NCI-H1048 (cell line): ENCODE results near the gene SMARCB1.

Experiments
- DNase-seq: peaks from one replicate; lab custom pipeline; 2025; lab: John Stamatoyannopoulos, UW

The SMARCB1 gene

DNA sequence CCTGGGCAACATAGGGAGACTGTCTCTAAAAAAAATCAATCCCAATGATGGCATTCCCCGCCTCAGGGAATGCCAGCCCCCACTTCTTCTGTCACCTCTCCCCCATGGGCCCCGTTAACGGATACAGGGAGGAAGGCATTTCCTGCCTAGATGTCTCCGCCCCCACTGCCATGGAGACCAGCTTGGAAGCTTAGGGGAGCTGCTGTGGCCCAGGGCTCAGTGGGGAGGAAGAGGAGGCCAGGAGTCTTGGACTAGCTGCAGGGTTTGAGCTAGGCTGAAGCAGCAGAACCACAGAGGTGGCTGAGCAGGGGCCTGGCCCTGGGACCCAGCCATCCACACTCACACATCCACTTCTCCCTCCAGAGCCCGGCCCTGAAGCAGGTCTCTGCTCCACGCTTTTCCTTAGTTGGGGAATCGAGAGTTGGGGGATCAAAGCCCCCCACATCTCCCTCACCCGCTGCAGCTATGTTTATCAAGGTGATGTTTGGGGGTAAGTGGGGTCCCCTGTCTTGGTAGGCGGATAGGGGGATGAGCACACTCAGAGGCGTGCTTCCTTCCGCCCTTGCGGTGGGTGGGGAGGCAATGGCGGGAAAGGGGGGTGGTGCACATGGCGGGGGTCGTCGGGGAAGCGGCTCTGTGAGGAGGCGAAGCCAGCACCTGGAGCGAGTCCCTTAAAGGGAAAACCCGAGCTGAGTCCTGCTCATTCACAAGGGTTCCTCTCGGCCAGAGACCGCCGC is 23.8 kb upstream of the SMARCB1 start, which contains the start of gene C22orf15:
Gene C22orf15, plus strand, starts transcription at position 149 of the 737 bp plus-strand sequence. Its CDS starts 317 bp downstream, at position 466.
- no peak for DNase-seq

DNA sequence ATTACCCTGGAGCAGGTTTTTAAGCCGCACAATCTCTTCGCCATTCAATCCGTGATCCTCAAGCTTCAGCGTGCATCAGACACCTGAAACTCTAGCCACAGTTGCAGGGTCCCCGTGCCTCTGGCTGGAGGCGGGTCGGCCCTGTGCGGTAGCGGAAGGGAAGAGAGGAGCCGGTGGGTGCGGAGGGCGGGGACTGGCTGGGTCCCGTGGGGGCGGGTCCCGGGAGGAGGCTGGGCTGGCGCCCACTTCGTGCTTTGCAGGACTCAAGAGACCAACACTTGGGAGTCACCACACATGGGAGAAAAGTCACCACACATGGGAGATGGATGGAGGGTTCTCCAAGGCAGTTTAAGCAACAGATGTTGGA is 23.2 kb upstream of the SMARCB1 start:
- no peak for DNase-seq

DNA sequence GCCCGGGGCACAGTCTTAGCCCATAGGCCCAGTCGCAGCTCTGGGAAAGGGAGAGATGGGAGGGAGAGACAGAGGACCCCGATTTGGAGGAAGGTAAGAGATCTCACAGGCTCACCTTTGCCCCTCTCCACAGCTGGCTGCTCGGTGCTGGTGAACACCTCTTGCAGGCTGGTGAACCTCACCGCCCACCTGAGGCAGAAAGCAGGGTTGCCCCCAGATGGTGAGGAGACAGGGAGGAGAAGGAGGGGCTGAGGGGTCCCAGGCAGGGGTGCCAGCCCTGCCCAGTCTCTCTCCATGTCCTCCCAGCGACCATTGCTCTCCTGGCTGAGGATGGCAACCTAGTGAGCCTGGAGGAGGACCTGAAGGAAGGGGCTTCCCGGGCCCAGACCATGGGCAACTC is 22.8 kb upstream of the SMARCB1 start:
- DNase-seq = no peak

DNA sequence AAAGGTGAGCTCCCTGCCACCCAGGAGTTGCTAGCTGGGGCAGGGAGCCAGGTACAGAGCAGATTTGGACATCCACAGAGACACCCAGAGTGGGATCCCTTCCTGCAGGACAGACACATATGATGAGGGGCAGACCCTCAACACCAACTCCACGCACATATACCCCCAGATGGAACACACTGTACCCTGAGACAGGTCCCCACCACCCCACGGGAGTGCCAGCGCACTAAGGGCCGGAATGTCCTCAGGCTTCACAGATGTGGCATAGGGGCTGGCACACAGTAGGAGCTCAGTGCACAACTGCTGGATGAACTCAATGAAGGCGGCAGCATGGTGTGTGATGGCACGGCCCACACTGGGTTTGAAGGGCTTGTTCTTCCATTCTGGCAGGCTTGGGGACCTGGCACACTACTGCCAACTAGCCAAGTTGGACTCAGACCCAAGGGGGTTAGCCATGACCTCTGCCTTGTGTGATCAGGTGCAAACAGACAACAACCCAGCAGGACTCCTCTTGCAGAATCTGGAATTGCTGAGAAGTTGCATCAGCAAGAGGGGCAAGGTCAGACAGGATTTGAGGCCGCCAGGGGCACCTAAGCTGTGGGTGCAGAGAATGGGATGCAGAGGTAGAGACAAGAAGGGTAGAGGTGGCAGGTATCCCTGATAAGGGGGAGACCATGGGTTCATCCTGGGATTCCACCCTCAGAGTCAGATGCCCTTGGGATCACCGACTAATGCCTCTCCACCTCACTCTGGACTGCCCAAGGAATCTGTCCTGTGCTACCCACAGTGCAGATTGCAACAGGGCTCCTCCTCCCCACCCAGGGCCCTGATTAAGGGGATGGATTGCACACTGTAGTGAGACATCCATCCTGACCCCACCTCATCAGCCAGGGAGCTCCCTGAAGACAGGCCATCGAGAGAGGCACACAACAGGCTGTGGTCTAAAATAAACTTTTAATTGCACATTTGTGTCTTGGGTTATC is 21.6 kb upstream of the SMARCB1 start:
- no peak for DNase-seq

DNA sequence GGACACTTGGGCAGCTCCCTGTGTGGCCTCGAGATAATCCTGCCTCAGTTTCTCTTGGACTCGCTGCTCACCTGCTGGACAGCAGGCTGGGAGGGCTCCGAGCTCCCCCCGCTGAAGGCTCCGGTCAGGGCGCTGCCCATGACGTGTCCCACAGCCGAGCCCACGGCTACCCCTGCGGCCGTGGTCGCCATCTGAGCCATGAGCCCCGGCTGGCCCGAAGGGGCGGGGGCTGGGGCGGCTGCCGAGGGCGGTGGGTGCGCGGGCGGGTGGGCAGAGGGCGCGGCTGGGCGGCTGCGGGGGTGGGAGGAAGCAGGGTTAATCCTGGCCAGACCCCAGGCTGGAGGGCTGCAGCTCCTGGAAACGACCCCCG is 19.5 kb upstream of the SMARCB1 start:
- DNase-seq = no peak

DNA sequence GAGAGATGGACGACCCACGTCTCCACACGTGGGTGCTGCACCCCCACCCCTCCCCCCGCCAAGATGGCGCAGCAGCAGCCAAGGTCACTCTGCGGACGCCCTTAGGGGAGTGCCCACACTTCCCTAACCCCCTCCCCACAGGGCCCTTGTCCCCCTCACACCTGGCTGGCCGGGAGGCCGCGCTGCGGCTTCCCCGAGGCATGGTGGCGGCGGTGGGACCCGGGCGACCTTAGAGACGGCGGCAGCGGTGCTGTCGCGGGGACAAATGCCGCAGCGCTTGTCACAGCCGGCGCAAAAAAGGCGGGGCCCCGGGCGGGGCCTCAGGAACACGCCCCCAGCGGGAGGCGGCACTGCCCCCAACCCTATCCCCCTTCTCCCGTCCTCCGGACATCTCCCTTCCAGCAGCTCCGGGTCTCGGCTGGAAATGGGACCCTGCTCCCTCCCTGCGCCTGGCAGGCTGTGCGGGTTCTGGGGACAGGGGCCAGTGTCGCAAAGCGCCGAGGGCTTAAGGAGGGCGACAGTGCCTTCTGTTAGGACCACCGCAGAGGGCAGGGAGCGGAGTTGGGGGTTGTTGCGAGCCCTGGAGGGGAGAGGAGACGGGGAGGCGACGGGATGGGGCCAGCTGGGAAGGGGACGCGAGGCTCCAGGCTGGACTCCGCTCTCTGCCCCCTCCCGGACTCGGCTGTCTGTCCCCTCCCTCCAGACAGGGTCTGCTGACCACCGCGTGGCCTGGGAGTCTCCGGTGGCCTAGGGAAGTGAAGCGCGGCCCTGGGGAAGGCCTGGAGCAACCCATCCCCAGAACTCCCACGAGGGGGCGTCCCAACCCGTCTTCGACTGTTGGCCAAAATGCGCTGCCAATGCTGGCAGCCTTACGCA is 18.9 kb upstream of the SMARCB1 start, which contains the start of gene CHCHD10:
Gene CHCHD10, minus strand, starts transcription at position 300 of the 876 bp plus-strand sequence. Its CDS starts 98 bp downstream, at position 202.
- DNase-seq = peak; percentile 41

DNA sequence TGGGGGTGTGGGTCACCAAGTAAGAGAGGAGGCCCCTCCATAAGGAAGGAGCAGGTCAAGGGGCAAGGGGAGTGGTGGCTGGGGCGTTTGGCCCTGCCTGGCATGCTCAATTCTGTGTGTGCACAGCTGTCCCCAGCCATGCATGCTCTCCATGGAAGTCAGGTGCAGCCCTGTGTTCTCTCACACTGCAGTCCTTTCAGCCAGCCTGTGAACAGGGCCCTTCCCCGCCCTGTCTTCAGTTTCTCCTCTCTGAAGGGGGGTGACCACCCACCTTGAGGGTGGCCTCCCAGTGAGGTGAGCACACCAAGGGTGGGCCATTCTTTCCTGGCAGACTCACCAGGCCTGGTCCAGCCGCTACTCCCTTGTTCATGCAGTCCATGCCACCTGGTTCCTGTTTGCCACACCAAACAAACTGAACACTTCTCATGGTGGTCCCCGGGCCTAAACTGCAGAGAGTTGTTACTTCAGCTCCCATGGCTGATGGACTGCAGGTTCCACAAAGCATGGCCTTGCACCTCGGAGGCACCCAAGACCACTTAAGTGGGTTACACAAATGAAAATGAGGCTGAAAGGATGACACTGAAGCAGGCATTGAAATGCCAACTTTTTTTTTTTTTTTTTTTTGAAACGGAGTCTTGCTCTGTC is 17.3 kb upstream of the SMARCB1 start:
- DNase-seq = no peak

DNA sequence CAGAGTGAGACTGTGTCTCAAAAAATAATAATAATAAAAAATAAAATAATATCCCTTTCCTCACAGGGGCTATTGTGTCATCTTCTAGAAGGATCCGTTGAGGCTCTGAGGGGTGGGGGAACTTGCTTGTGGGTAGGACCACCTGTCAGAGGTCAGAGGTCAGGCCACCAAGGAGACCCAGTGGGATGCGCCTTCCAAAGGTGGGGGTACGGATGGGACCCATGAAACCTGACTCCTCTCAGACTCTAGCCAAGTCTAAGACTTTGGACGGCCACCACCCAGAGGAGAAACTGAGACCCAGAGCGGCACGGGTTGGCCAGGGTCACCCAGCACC is 14.5 kb upstream of the SMARCB1 start:
- DNase-seq = no peak

DNA sequence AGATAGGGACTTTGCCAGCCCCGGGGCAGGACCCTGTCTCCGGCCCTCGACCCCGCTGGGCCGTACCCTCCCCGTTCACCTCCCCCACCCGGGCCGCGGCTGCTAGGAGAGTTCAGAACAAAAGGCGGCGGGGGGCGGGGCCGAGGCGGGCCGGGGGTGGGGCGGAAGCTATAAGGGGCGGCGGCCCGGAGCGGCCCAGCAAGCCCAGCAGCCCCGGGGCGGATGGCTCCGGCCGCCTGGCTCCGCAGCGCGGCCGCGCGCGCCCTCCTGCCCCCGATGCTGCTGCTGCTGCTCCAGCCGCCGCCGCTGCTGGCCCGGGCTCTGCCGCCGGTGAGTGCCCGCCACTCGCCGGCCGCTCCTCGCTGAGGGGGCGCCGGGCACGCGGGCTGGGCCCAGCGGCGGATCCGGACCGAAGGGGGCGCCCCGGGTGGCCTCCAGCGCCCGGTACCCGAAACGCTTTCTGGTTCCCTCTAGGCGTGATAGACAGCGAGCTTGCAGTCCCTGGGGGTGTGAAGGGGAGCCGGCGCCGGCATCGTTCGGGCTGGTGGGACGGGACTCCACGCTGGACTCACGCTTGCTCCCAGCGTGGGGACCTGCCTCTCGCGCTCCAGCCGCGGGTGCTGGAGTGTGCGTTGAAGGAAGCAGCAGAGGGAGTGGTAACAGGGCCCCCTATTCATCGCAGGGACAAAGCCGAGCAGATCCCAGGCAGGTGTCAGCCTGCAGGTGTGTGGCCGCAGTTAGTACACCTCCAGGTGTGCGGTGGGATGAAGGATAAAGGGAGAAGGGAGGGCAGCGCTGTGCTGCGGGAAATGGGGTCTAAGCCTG is 13.9 kb upstream of the SMARCB1 start, which contains the start of gene MMP11:
Gene MMP11, plus strand, starts transcription at position 201 of the 825 bp plus-strand sequence. Its CDS starts 22 bp downstream, at position 223.
- DNase-seq = no peak

DNA sequence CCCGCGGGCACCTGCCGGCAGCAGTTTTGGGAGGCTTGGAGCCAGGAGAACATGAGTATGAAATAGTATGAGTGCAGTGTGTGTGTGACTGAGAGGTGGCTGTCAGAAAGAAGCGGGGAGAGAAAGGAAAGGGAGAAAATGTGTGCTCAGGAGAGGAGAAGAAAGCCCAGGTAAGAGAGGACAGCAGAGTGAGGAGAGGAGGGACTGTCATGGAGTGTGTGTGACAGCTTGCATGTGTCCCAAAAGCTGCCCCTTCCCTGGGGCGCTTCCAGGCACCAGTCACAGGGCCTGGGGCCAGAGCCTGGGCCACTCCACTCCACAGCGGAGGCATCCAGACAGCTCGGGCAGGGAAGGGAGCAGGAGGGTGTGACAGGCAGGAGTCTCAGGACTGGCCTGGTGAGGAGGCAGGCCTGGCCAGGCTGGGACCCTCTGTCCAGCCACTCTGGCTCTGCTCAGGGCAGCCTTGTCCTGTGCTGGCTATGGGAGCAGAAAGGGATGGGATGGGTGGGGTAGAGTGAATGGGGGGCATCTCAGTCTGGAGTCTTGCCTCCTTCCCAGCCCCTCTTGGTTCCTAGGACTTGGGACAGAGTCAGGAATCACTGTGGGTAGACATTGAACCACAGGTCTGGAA is 13.2 kb upstream of the SMARCB1 start:
- no peak for DNase-seq

DNA sequence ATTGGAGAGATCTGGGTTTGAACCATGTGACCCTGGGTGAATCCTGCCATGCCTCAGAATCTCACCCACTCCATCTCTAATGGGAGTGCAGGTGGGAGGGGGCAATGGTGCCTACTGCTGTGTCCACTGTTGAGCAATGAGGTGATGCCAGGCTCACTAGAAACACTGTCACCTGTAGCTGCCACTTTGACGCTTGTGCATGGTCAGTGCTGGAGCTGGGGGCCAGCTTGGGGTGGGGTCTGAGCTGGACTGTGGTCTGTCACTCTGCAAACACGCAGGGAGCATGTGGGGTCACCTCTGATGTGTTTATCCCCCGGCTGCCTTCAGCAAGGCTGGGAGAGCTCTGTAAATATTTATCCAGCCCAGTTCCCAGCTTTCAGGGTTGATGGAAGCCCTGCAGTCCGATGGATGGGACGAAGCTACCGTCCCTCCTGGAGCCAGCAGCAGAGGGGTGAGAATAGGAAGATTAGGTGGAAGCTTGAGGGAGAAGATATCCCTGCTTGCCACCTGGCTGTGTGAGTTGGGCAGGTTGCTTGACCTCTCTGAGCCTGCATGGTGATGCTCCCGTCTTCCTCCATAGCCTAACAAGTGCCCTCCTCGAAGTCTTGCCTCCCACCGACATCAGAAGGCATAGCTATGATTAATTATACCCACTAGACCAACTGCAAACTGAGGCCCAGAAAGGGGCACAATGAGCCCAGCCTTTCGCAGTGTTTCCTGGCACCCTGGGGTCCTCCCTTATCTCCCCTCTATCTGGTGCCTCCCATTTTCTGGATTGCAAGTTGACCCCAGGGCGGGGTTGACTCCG is 12.4 kb upstream of the SMARCB1 start:
- no peak for DNase-seq

DNA sequence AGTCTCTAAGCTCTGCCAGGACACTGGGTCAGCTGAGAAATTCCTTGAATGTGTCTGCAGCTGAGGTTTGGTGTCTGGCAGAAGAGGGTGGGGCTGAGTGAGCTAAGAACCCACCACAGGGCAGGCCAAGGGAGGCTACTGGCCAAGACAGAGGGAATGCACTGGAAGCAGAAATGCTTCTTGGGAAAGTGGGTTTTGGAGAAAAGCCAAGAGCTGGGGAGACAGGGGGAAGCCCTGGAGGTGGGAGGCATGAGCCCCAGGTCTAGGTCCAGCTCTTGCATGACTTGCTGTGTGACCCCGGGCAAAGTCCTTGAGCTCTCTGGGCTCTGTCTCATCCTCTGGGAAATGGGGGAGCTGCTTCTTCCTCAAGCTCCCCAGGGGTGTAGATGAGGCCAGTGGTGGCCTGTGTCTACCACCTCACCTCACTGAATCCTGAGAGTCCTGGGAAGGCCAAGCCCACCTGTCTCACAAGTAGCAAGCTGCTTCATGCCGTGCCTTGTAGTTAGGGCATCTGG is 11.8 kb upstream of the SMARCB1 start:
- DNase-seq = no peak

DNA sequence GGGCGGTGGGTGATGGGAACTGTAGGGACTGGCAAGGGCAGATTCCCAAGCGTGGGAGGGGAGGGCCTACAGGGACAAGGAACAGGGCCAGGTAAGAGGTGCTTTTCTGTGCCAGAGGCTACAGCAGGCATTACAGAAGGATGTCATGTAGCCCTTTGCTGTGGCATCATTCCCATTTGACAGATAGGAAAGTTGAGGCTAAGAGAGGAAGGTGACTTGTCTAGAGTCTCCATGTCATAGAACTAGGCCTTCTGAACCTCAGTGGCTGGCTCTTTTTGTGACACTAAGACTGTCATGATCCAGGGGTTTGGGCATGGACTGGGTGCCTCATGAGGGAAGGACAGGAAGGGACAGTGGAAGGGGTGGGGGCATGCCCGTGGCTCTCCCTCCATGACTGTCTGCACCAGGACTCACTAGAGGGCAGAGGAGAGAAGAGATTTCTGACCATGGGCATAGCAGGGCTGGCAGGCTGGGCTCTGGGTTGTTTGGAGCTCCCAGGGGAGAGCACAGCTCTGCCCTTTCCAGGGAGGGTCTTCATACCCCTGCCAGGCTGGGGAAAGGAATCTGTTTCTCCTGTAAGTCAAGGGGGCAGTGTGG is 10.9 kb upstream of the SMARCB1 start:
- no peak for DNase-seq

DNA sequence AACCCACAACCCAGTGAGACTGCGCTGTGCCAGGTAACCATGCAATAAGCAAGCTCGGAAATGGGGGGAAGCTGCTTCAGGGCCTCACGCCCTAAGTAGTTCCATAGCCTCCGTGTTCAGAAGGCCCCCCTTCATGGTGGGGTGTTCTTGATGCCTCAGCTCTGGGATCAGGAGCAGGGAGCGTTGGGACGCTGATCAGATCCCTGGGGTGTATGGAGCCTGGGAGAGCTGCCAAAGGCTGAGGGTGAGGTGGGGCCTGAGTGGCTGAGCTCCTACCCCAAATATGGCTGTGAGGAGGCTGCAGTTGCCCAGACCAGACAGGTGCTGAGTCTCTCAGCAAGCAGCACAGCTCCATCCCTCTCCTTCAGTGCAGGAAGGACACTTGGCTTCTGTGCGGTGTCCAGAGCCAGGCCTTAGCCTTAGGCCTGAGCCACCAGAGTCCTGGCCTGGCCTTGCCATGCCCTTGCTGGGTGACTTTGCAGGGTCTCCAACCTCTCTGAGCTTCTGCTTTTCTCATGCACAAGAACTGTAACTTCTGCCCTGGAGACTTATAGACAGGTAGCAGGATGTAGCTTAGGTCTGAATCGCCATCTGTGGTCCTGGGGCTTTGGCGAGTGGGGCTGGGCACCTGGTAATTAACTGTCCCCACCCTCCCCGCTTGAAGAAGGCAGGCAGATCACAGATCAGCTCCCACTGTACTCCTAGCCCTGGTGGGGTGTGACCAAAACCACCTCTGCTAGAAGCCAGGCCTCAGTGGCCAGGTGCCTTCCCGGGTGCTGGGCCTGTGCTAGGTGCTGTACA is 8.8 kb upstream of the SMARCB1 start:
- DNase-seq = no peak

DNA sequence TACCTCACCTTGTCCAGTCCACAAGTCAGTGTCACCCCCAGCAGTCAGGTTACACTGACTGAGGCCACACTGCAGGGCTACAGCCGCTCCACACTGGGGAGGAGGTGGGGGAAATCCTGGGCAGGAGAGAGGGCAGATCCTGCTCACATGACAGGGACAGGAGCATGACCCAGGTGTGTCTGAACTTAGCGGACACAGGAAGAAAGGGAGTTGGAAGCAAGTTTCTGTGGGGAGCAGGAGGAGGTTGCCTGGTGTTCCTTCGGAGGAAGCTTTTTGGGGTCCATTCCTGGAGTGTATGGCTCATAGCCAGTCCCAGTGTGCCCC is 8.2 kb upstream of the SMARCB1 start:
- no peak for DNase-seq

DNA sequence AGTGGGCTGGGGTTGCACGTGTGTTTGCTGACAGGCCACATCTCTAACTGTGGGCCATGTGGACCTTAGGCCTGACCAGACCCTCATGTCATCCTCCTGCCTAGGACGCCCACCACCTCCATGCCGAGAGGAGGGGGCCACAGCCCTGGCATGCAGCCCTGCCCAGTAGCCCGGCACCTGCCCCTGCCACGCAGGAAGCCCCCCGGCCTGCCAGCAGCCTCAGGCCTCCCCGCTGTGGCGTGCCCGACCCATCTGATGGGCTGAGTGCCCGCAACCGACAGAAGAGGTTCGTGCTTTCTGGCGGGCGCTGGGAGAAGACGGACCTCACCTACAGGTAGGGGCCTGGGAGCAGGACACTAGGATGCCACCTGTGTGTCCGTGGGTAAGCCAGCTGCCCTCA is 7.7 kb upstream of the SMARCB1 start:
- no peak for DNase-seq

DNA sequence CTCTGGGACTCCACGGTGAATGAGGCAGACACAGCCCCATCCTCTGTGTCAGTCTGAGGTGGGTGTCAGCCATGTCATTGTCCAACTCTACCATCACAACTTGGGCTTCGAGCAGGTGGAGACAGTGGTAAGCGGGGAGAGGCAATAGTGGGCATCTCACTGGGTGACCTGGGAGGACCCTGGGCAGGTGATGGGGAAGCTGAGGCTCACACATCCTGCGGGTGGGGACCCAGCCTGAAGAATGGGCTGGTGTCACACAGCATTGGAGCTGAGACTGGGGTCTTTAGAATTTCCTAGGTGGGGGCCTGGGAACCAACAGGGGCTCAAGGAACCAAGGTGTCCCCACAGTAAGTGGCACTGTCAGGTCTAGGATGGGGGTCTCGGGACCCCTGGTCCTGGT is 7.0 kb upstream of the SMARCB1 start:
- no peak for DNase-seq
